Right ventricle myocardium superior (tissue), 1 donor: ENCODE data around the gene IL11RA. TPM values are rescaled to one million over a fixed set of nuclear protein-coding genes. Genes with fewer than 3 reads are reported as not detected.

Experiments used
- ATAC-seq: fragments of 200-7000 bp; cut with Tn5 transposase; one replicate; pipeline ENCODE4 v1.9.1; 2020; ENCODE audit warnings: mild to moderate bottlenecking; ENCODE audit not compliant: poor library complexity
- DNase-seq: peaks from one replicate; pipeline ENCODE4 v3.0.0-alpha.2; 2020
- intact Hi-C: fragments of 100-400 bp; cut with DNase I; formaldehyde crosslinking; loops from one replicate; pipeline ENCODE4 v1.11.2; 2022
- total RNA-seq: library from RNA; stranded (reverse); fragmentation: NEBNext Ultra II Directional; extraction: Animal tissue kit (Norgen Biotek cat#: 25700); gene quantifications from one replicate; pipeline ENCODE4 v1.2.1, GENCODE V29; 2021
- donor health status: DM: no; HTN: yes; CAD: no; lungs with severe emphysema.

Gene IL11RA
- total RNA-seq, 1 donor from 2014 or later, result 48.8 TPM

DNA sequence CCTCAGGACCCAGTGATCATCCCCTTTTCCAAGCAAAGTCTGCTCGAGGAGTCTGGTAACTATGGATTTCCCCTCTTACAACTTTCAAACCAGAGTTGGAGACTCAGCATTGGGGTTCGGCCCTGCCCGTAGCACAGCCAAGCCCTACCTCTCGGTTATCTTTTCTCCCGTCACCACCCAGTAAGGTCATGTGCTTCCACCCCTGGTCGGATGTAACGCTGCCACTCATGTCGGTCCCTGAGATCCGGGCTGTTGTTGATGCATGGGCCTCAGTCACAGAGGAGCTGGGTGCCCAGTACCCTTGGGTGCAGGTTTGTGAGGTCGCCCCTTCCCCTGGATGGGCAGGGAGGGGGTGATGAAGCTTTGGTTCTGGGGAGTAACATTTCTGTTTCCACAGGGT lies 4.3 kb upstream of the IL11RA start:
- no peak for DNase-seq
- ATAC-seq, result no peak
- intact Hi-C loops, result no loop called here

- intact Hi-C loops, result no loop called here
- ATAC-seq (no peak), DNase-seq (no peak)
These were observed 3.3 kb upstream of the IL11RA start for GRCh38 chr9:34648673-34649072.

- no peak for ATAC-seq
- DNase-seq, result no peak
- intact Hi-C loops, result no loop called here
These were observed 1.2 kb upstream of the IL11RA start for GRCh38 chr9:34650816-34651215.

DNA sequence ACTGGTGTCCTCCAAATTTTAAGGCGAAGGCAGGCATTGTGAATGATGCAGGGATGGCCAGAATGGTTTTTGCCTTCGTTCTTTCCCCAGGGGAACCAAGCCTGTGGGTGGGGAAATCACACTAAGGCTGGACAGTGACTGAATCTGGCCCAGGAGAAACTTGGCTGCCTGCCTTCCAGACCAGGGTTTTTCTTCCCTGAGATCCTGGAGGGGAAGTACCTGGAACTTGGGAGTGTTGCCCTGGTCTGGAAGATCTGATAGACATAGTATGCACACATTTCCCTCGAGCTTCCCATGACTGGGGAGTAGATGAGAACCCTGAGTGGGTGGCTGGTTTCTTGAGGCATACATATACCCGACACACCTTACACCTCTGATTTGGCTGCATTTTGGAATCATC lies 664 bp upstream of the IL11RA start:
- no peak for ATAC-seq
- DNase-seq, result no peak
- intact Hi-C loops, result no loop called here

DNA sequence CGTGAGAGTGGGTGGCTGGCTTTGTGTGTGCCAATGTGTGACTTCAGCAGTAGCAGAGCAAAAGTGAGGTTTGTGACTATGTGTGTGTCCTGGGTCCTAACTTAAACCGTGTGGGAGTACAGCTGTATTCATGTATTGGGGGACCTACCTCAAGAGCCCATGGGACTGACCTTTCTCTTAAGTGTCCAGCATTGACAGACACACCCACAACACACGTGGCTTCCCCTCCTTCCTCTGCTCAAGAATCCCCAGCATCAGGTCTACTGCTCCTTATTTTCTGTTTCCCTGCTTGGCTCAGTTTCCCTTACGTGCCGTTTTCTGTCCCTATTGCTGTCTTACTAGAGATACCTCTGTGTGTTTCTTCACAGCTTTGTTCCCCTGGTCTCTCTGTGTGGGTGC lies 616 bp downstream of the IL11RA start:
- DNase-seq (peak; percentile 14), ATAC-seq (no peak)
- intact Hi-C loops, result no loop called here

DNA sequence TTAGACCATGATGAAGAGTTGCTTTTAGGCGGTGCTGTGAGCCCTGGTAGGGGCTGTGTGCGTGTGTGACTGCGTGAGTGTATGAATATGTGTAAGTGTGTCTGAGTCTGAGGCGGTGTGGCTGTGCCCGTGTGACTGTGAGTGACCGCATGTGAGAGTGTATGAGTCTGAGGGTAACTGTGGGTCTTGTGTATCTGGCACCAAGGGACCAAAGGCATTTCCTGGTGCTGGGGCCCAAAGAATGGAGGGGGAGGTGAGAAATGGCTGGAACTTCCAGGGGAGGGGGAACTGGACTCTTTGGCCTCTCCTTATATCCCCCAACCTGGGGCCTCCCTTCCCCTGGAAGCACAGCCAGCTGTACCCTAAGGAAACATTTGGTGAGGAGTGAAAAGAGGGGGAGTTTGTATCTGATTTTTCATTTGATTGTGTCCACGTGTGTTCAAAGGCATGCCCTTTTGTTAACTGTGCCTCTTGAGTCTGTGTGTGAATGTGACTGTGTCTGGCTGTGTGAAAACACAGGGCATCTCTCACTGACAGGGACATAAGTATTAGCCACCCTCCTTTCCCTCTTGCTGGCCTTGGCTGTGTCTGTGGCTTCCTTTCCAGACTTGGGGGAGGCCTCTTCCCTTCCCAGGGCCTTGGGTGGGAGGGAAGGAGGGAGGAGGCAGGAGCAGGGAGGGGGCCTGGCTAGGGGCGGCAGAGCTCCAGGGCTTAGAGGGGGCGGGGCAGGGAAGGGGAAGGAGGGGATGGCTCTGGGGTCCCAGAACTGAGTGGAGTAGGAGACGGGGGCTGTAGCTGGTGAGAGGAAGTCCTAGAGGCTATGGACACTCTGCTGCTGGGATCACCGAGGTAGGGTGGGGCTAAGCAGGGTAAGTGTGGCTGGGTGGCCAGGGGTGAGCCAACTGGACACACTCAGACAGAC lies 1.4 kb downstream of the IL11RA start:
- intact Hi-C loops, result no loop called here
- DNase-seq (peak; percentile 39), ATAC-seq (peak; percentile 2)

- DNase-seq (peak; percentile 87), ATAC-seq (peak; percentile 57)
- intact Hi-C loops, result no loop called here
These were observed 2.5 kb downstream of the IL11RA start for GRCh38 chr9:34654323-34655051.

DNA sequence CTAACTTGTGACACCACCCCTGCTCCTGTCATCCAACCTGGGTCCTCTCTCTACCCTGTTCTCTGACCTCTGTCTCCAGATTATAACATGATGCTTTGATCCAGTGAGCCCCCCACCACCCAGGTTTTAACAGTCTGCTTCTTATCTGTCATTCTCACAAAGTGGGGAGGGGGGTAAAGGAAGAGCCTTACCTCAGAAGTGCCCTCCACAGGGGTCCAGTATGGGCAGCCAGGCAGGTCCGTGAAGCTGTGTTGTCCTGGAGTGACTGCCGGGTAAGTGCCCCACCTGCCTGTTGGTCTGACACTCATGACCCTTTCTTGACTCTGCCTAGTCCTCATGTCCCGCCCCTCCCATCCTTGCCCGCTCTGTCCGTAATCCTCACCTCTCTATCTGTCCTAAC lies 3.4 kb downstream of the IL11RA start:
- intact Hi-C loops, result no loop called here
- ATAC-seq (no peak), DNase-seq (no peak)

DNA sequence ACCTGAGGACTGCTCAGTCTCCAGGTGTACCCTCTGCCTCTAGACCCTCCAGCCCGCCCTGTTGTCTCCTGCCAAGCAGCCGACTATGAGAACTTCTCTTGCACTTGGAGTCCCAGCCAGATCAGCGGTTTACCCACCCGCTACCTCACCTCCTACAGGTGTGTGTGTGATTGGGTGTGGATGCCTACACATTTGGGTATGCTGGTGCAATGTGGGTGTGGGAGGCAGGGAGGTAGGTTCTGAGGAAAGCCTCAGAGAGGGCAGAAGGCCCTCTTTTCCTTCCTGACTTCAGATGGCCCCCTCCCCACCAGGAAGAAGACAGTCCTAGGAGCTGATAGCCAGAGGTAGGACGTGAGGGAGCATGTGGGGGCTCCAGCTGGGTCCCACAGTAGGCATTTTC lies 5.0 kb downstream of the IL11RA start:
- no peak for DNase-seq
- intact Hi-C loops, result no loop called here
- no peak for ATAC-seq

GRCh38 chr9:34658461-34658860 lies 6.5 kb downstream of the IL11RA start:
- DNase-seq, result no peak
- intact Hi-C loops, result no loop called here
- ATAC-seq, result no peak

DNA sequence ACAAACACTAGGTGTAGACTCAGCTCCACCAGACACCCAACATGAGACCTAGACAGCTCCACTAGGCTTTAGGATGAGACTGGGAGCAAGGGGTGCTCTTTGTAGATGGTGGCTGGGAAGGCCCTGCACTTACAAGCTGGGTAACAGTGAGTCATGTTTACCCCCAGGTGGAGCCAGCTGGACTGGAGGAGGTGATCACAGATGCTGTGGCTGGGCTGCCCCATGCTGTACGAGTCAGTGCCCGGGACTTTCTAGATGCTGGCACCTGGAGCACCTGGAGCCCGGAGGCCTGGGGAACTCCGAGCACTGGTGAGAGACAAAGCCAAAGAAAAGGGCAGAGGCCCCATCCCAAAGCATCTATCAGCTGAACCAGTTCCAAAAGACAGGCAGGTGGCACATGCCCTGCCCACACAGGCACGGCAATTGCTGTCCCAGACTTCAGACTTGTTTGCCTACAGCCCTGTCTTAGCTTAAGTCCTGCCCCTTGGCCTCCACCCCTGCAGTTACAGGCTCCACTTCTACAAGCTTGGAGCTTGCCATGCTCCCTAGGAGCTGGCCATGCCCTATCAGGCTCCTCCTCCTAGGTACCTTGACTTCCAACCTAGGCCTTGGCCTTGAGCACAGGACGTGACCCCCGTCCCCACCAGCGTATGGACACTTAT lies 7.7 kb downstream of the IL11RA start:
- DNase-seq (no peak), ATAC-seq (no peak)
- intact Hi-C loops, result no loop called here

- intact Hi-C loops, result no loop called here
- no peak for DNase-seq
- no peak for ATAC-seq
These were observed 10.7 kb downstream of the IL11RA start, which contains the start of gene CCL27 for GRCh38 chr9:34662526-34663302. TSS of gene CCL27 (minus strand) at chr9:34662657. CDS start at chr9:34662633, 24 bp downstream.

- intact Hi-C loops, result no loop called here
These were observed 11.3 kb downstream of the IL11RA start for GRCh38 chr9:34663303-34663605.

DNA sequence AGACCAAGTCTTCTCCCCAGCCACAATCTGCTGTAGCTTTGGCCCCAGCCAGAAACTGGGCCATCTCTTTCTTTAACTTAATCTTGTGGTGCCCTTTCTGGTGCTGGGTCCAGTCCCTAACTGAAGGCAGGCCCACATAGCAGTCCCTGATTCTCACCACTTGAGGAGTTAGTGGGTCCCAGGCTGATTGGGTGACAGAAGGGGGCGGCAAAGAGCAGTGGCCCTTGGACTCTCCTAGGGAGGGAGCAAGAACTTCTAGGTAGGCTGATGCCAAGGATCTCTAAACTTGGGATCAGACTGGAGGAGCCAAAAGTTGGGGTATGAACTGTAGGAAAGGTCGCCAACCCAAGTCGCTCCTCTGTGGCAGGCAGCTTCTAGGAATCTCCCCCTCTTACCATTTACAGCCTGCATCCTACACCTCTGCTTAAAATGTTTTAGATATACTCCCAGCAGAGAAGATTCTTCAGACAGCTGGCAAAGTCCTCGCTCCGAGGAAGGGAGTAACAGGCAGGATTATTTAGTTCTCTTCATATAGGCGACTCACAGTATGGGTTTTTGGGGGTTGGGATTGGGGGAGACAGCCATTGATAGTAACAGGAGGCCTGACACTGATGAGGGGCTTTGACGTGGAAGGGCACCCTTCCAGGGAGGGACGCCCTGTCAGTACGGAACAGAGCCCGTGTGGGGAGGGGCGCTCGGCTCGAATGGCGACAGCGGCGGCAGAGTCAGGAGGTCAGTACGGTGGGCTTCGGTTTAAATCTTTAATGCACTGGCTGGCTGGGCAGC lies 12.5 kb downstream of the IL11RA start:
- DNase-seq, result peak; percentile 88
- intact Hi-C loops, result no loop called here

More at GRCh38 chr9:34663303-34663605, 11.3 kb downstream of the IL11RA start:
- ATAC-seq (no peak), DNase-seq (no peak)

GRCh38 chr9:34665067-34665380 lies 13.0 kb downstream of the IL11RA start:
- no peak for ATAC-seq
- no peak for DNase-seq
- intact Hi-C loops, result no loop called here

More for the DNA sequence above, 12.5 kb downstream of the IL11RA start:
- ATAC-seq, result peak; percentile 51

DNA sequence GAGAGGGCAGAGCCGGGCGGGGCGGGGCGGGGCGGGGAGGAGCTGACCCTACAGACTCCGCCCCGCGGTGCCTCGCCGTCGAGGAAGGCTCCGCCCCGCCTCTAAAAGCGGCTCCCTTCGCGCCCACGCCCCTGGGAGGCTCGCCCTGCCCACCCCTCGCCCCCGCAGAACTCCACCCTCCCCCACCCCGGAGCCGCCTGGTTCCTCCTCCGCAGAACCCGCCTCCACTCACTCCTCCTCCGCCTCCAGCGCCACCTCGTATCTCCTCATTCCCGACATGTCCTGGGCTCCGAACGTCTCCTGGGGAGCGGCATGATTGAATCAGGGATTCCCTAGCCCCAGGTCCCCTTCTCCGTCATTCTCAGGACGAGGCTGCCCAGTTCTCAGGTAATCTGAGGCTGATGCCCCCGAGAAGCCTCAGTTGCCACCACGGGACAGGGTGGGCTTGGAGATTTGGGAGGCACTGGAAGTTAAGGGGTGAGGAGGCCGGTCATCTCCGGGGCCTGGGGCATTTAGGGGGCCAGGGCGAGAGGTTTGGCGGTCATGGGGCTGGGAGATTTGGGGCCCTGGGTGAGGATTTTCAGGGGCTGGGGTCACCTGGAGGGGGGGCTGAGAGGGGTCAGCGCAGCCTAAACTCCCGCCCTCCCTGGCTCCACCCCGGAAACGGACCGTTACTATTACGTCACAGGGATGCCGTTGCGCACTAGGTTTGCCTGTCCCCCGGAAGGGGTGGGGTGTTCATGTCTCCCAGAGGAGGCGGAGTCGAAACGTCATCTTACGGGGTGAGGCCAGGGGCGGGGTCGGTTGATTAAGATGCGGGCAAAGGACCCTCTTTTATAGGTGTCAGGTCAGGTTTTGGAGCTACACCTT lies 13.6 kb downstream of the IL11RA start:
- ATAC-seq (peak; percentile 91), DNase-seq (peak; percentile 95)
- intact Hi-C loops, result no loop called here

DNA sequence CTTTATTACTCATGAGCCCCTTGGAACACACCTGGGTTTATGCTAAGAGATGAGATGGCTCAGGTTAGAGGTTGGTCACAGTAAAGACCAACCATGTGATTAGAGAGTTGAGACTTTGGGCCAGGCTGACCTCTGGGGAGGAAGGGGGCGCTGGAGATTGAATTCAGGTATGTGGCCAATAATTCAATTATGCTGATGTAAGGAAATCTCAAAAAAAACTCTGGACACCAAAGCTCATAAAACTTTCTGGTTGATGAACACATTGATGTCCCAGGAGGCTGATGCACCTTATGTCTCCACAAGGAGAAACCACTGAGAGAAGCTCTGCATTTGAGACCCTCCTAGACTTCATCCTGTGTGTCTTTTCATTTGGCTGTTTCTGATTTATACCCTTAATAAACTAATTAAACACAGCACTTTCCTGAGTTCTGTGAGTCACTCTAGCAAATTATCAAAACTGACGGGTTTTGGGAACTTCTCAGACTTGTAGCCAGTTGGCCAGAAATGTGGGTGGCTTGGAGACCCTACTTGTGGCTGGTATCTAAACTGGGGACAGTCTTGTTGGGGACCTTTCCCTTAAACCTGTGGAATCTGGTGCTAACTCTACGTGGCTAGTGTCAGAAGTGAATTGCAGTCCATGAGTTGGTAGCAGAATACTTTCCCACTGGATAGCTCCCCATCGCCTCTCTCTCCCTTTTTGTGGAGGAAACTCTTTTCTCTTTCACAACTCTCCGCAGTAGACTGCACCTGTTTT lies 18.0 kb downstream of the IL11RA start:
- DNase-seq (no peak), ATAC-seq (no peak)
- intact Hi-C loops, result no loop called here
